Measurements from ENCODE around the gene WNT9B.

Gene WNT9B

GRCh38 chr17:46841561-46842379, 9.6 kb upstream of the WNT9B start:
- H3K4me3 ChIP-seq, result no peak overlapping the region
- no peaks in the 10 kb centered on the region for H3K9me3 ChIP-seq (ENCODE audit: low read depth, low read length)
- DNase-seq (ENCODE audit: low read depth, low spot score), result no peak
- no peak overlapping the region for H3K27ac ChIP-seq
- no peaks in the 10 kb centered on the region for H3K36me3 ChIP-seq (ENCODE audit: insufficient read depth, low read length)
- H3K9ac ChIP-seq (ENCODE audit: insufficient read length), result no peak overlapping the region
- no peak for TF ChIP-seq EZH2 (IDR thresholded peaks at IDR 0.05)

- DNase-seq (ENCODE audit: low read depth, low spot score), result no peak
- H3K9me3 ChIP-seq (ENCODE audit: low read depth, low read length), result no peaks in the 10 kb centered on the region
- no peak overlapping the region for H3K27ac ChIP-seq
Observed at GRCh38 chr17:46842835-46843234, 8.5 kb upstream of the WNT9B start.

DNA sequence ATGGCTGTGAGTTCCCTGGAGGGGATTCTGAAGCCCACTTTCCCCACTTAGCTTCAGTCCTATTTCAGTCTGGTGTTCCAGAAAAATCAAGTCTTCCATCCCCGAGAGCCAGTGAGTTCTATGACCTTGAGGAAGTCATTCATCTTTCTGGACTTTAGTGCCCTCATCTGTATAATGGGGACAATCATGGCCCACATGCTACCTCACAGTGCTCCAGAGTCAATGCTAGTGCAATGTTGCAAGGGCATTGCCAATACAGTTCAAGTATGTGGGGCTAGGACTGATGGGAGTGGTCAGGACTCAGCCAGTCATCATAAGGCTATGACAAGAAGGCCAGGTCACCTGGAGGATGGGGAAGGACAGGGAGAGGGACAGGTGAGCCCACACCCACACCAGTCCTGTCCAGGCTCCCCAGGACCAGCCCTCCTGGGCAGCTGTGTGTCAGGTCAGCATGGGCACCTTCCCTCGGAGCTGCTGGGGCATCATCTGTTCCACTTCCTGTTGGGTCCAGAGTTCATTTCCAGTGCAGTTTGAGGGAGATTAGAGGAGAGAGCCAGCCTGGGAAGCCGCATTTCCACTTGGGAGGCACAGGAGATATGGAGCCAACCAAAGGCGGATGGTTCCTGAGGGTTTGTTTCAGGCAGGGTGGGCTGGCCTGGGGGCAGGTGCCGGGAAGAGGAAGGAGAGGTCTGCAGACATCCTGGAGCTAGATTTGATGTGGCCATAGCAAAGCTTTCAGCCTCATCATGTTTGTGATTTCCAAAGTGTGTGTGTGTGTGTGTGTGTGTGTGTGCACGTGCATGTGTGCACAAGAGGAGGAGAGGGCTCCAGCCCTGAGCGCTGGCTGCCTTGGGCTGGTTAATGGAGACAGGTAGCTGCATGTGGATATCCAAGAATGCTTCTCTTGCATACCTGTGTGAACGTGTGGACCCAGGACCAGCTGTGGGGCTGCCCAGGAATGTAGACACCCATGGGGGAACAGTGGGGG, 3.9 kb upstream of the WNT9B start:
- DNase-seq (ENCODE audit: low read depth, low spot score), result no peak
- no peak overlapping the region for H3K9ac ChIP-seq (ENCODE audit: insufficient read length)
- H3K27ac ChIP-seq, result no peak overlapping the region
- H3K4me3 ChIP-seq, result no peak overlapping the region
- no peaks in the 10 kb centered on the region for H3K9me3 ChIP-seq (ENCODE audit: low read depth, low read length)
- no peak for TF ChIP-seq FOXP2 (optimal IDR thresholded peaks at IDR 0.05; ENCODE audit: control extremely low read depth, extremely low read length, insufficient read depth)
- TF ChIP-seq EZH2 (IDR thresholded peaks at IDR 0.05), result no peak
- TF ChIP-seq POLR2AphosphoS5 (IDR thresholded peaks at IDR 0.05; ENCODE audit: borderline replicate concordance, low read depth, low read length), result no peak
- no peaks in the 10 kb centered on the region for H3K36me3 ChIP-seq (ENCODE audit: insufficient read depth, low read length)

More at GRCh38 chr17:46842835-46843234, 8.5 kb upstream of the WNT9B start:
- Histone ChIP-seq H3K36me3 (ENCODE audit: insufficient read depth, low read length) (no peaks in the 10 kb centered on the region), H3K9ac (ENCODE audit: insufficient read length) (no peak overlapping the region), H3K4me3 (no peak overlapping the region)
- TF ChIP-seq EZH2 (IDR thresholded peaks at IDR 0.05), result no peak
- no peak for TF ChIP-seq POLR2AphosphoS5 (IDR thresholded peaks at IDR 0.05; ENCODE audit: borderline replicate concordance, low read depth, low read length)
- no peak for TF ChIP-seq FOXP2 (optimal IDR thresholded peaks at IDR 0.05; ENCODE audit: control extremely low read depth, extremely low read length, insufficient read depth)

DNA sequence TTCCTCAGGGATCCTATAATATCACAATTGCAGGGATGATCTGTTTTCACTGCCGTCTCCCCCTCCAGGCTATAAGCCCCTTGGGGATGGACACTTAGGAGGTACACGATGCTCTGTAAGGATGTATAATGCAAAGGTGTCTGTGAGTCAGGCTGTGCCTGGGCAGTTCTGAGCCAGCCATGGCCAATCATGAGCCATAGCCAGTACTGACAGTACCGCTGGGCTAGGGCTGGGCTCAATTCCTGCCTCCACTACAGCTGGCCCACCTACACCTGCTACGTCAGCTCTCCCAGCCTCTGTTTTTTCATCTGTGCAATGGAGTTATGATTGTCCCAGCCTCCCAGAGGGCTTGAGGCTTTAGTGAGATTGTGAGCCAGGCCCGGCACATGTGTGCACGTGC, 2.8 kb upstream of the WNT9B start:
- no peak overlapping the region for H3K4me3 ChIP-seq
- DNase-seq (ENCODE audit: low read depth, low spot score), result no peak
- H3K9ac ChIP-seq (ENCODE audit: insufficient read length), result no peak overlapping the region
- no peaks in the 10 kb centered on the region for H3K36me3 ChIP-seq (ENCODE audit: insufficient read depth, low read length)
- no peak for TF ChIP-seq EZH2 (IDR thresholded peaks at IDR 0.05)
- TF ChIP-seq POLR2AphosphoS5 (IDR thresholded peaks at IDR 0.05; ENCODE audit: borderline replicate concordance, low read depth, low read length), result no peak
- TF ChIP-seq FOXP2 (optimal IDR thresholded peaks at IDR 0.05; ENCODE audit: control extremely low read depth, extremely low read length, insufficient read depth), result no peak
- no peaks in the 10 kb centered on the region for H3K9me3 ChIP-seq (ENCODE audit: low read depth, low read length)
- H3K27ac ChIP-seq, result no peak overlapping the region

DNA sequence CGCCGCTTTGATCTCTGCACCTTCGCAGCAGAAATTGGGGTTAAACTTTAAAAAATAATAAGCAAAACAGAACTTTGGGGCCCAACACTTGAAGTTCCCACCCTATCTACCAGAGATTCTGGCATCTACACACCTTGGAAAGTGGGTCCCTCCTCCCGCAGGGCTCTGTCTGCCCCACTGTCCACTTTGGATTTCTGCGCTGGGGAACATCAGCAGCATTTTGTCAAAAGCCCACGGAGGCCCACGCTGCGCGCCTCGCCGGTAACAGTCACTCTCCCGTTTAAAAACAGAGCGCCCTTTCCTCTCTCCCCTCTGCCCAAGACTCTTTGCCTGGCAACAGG, 725 bp upstream of the WNT9B start:
- H3K27ac ChIP-seq, result no peak overlapping the region
- no peaks in the 10 kb centered on the region for H3K36me3 ChIP-seq (ENCODE audit: insufficient read depth, low read length)
- DNase-seq (ENCODE audit: low read depth, low spot score), result no peak
- no peaks in the 10 kb centered on the region for H3K9me3 ChIP-seq (ENCODE audit: low read depth, low read length)
- H3K9ac ChIP-seq (ENCODE audit: insufficient read length), result no peak overlapping the region
- TF ChIP-seq POLR2AphosphoS5 (IDR thresholded peaks at IDR 0.05; ENCODE audit: borderline replicate concordance, low read depth, low read length), result no peak
- no peak for TF ChIP-seq FOXP2 (optimal IDR thresholded peaks at IDR 0.05; ENCODE audit: control extremely low read depth, extremely low read length, insufficient read depth)
- TF ChIP-seq EZH2 (IDR thresholded peaks at IDR 0.05), result no peak
- no peak overlapping the region for H3K4me3 ChIP-seq

DNA sequence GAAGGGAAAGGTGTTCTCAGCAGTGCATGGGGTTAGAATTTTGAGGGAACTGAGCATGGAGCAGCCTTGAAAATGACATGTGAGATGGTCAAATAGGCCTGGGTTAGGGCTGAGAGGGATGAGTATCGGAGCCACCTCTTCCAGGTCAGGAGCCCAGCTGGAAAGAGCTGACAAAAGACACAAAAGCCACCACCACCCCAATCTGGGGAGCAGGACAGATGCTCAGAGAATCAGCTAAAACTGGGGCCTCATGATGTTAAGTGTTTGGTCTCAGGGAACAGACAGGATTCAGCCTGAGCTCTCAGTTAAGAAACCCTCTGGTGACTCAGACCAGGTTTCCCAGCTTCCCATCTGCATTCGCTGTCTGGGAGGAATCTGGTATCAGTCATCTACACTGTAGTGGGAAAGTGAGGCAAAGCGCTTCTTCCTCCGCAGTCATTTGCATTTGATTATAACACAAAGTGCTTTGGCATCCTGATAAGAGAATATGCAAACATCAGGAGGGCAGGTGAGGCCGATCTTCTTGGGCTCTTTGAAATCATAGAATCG, 2.6 kb downstream of the WNT9B start:
- Histone ChIP-seq H3K9me3 (ENCODE audit: low read depth, low read length) (no peaks in the 10 kb centered on the region), H3K9ac (ENCODE audit: insufficient read length) (no peak overlapping the region), H3K4me3 (no peak overlapping the region), H3K27ac (no peak overlapping the region), H3K36me3 (ENCODE audit: insufficient read depth, low read length) (no peaks in the 10 kb centered on the region)
- TF ChIP-seq EZH2 (IDR thresholded peaks at IDR 0.05), result no peak
- TF ChIP-seq FOXP2 (optimal IDR thresholded peaks at IDR 0.05; ENCODE audit: control extremely low read depth, extremely low read length, insufficient read depth), result no peak
- TF ChIP-seq POLR2AphosphoS5 (IDR thresholded peaks at IDR 0.05; ENCODE audit: borderline replicate concordance, low read depth, low read length), result no peak
- no peak for DNase-seq (ENCODE audit: low read depth, low spot score)

DNA sequence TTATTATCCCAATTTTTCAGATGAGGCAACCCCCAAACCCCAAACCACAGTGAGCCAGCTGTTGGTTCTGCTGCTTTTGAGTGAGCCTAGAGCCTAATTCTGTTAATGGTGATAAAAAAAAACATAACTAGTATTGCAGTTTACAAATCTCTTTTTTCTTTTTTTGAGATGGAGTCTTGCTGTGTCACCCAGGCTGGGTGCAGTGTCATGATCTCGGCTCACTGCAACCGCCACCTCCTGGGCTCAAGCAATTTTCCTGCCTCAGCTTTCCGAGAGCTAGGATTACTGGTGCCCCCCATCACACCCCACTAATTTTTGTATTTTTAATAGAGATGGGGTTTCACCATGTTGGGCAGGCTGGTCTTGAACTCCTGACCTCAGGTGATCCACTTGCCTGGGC, 3.1 kb downstream of the WNT9B start:
- Histone ChIP-seq H3K9ac (ENCODE audit: insufficient read length) (no peak overlapping the region), H3K4me3 (no peak overlapping the region)
- TF ChIP-seq FOXP2 (optimal IDR thresholded peaks at IDR 0.05; ENCODE audit: control extremely low read depth, extremely low read length, insufficient read depth) (no peak), POLR2AphosphoS5 (IDR thresholded peaks at IDR 0.05; ENCODE audit: borderline replicate concordance, low read depth, low read length) (no peak), EZH2 (IDR thresholded peaks at IDR 0.05) (no peak)

DNA sequence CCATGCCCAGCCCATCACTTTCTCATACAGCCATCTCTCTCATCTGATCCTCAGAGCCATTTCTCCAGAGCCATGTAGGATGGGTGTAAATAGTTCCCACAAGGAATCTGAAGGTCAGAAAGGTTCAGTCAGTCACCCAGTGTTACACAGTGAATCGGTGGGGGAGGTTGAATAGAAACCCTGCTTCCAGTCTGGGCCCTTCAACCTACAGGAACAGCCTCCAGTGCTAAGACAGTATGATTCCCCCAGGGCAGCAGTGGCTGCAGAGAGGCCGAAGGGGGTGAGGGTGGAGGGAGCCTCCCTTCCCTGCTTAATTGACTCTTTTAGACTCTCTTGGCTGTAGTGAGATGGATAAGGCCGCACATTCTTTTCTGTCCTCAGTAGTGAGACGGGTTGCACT, 3.6 kb downstream of the WNT9B start:
- H3K9me3 ChIP-seq (ENCODE audit: low read depth, low read length), result no peaks in the 10 kb centered on the region
- H3K27ac ChIP-seq, result no peak overlapping the region
- no peaks in the 10 kb centered on the region for H3K36me3 ChIP-seq (ENCODE audit: insufficient read depth, low read length)
- H3K9ac ChIP-seq (ENCODE audit: insufficient read length), result no peak overlapping the region
- no peak for TF ChIP-seq EZH2 (IDR thresholded peaks at IDR 0.05)
- no peak for TF ChIP-seq POLR2AphosphoS5 (IDR thresholded peaks at IDR 0.05; ENCODE audit: borderline replicate concordance, low read depth, low read length)
- TF ChIP-seq FOXP2 (optimal IDR thresholded peaks at IDR 0.05; ENCODE audit: control extremely low read depth, extremely low read length, insufficient read depth), result no peak
- H3K4me3 ChIP-seq, result no peak overlapping the region
- no peak for DNase-seq (ENCODE audit: low read depth, low spot score)

More for the DNA sequence above, 3.1 kb downstream of the WNT9B start:
- no peak for DNase-seq (ENCODE audit: low read depth, low spot score)
- Histone ChIP-seq H3K36me3 (ENCODE audit: insufficient read depth, low read length) (no peaks in the 10 kb centered on the region), H3K9me3 (ENCODE audit: low read depth, low read length) (no peaks in the 10 kb centered on the region), H3K27ac (no peak overlapping the region)
